Fibroblast of lung (primary cell): ENCODE measurements around the gene GSG1L.

Source experiments
- EZH2 ChIP-seq: IDR thresholded peaks from 2 replicates; pipeline ENCODE4 v1.5.1; 2012; ENCODE audit warnings: low read length, control low read depth, mild to moderate bottlenecking; ENCODE audit errors: missing control alignments
- TF ChIP-seq, protein P1 (sequence below), 2 donors: IDR thresholded peaks in 1 of 2; conservative IDR thresholded peaks in 1 of 2; 1 replicate in 1 of 2; 2 replicates in 1 of 2; pipeline ENCODE4 v1.5.1; 2011 to 2012; ENCODE audit warnings: low read length in 2 of 2, control low read depth in 1 of 2, inconsistent platforms in 1 of 2, low read depth in 1 of 2, mild to moderate bottlenecking in 1 of 2

DNA sequence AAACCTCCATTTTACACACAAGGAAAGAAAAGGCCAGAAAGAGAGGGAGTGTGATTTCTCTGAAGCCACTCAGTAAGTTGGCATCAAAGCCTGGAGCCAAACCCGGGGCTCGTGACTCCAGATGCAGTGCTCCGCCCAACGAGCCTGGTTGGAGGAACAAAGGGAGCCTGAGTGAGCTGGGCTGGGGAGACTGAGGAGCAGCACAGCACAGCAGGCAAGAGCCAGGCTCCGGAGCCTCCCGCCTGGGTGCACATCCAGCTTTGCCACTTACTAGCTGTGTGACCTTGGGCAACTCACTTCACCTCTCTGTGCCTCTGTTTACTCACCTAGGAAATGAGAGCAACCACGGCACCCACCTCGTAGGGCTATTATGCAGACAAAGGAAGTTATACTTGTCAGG, 5.6 kb downstream of the GSG1L start:
- TF ChIP-seq, protein P1, sequence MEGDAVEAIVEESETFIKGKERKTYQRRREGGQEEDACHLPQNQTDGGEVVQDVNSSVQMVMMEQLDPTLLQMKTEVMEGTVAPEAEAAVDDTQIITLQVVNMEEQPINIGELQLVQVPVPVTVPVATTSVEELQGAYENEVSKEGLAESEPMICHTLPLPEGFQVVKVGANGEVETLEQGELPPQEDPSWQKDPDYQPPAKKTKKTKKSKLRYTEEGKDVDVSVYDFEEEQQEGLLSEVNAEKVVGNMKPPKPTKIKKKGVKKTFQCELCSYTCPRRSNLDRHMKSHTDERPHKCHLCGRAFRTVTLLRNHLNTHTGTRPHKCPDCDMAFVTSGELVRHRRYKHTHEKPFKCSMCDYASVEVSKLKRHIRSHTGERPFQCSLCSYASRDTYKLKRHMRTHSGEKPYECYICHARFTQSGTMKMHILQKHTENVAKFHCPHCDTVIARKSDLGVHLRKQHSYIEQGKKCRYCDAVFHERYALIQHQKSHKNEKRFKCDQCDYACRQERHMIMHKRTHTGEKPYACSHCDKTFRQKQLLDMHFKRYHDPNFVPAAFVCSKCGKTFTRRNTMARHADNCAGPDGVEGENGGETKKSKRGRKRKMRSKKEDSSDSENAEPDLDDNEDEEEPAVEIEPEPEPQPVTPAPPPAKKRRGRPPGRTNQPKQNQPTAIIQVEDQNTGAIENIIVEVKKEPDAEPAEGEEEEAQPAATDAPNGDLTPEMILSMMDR (conservative IDR thresholded peaks at IDR 0.05 in 1 of 2, IDR thresholded peaks at IDR 0.05 in 1 of 2; ENCODE audit: low read depth in 1 of 2, low read length in 2 of 2), result no peak
- TF ChIP-seq EZH2, result no peak
